NCI-H69 (cell line): ENCODE results near the gene MYL3.

Source experiments
- DNase-seq: peaks from one replicate; lab custom pipeline; 2025; lab: John Stamatoyannopoulos, UW

MYL3 gene

GRCh38 chr3:46899151-46900006 is 36.1 kb upstream of the MYL3 start:
- DNase-seq: no peak

GRCh38 chr3:46898321-46899150 is 35.3 kb upstream of the MYL3 start:
- DNase-seq: peak; percentile 32

- no peak for DNase-seq
Observed at GRCh38 chr3:46897829-46898320, 34.6 kb upstream of the MYL3 start.

GRCh38 chr3:46897031-46897430 is 33.8 kb upstream of the MYL3 start:
- no peak for DNase-seq

- no peak for DNase-seq
Observed at GRCh38 chr3:46896386-46896785, 33.1 kb upstream of the MYL3 start.

GRCh38 chr3:46895761-46896160 is 32.5 kb upstream of the MYL3 start:
- no peak for DNase-seq

- DNase-seq: peak; percentile 64
Observed at GRCh38 chr3:46895204-46895660, 32.0 kb upstream of the MYL3 start.

- no peak for DNase-seq
Observed at GRCh38 chr3:46894256-46894655, 31.0 kb upstream of the MYL3 start.

- DNase-seq: no peak
Observed at GRCh38 chr3:46893763-46894162, 30.5 kb upstream of the MYL3 start.

GRCh38 chr3:46893146-46893748 is 30.0 kb upstream of the MYL3 start:
- no peak for DNase-seq

- peak; percentile 83 for DNase-seq
Observed at GRCh38 chr3:46892285-46893145, 29.3 kb upstream of the MYL3 start.

GRCh38 chr3:46891132-46891531 is 27.9 kb upstream of the MYL3 start:
- DNase-seq: no peak

- no peak for DNase-seq
Observed at GRCh38 chr3:46890132-46890531, 26.9 kb upstream of the MYL3 start.

GRCh38 chr3:46889381-46890110 is 26.3 kb upstream of the MYL3 start:
- peak; percentile 36 for DNase-seq

GRCh38 chr3:46888705-46889104 is 25.5 kb upstream of the MYL3 start:
- no peak for DNase-seq

- no peak for DNase-seq
Observed at GRCh38 chr3:46887980-46888494, 24.8 kb upstream of the MYL3 start.

- no peak for DNase-seq
Observed at GRCh38 chr3:46885612-46886011, 22.4 kb upstream of the MYL3 start.

GRCh38 chr3:46884929-46885328 is 21.7 kb upstream of the MYL3 start:
- DNase-seq: no peak

- no peak for DNase-seq
Observed at GRCh38 chr3:46884427-46884826, 21.2 kb upstream of the MYL3 start.

GRCh38 chr3:46883830-46884185 is 20.6 kb upstream of the MYL3 start:
- DNase-seq: no peak
